H54 (cell line): ENCODE measurements around the gene PRKCB.

Source experiments
- DNase-seq: peaks from one replicate; pipeline ENCODE4 v3.0.0; 2011; ENCODE audit warnings: low spot score, mixed read lengths; ENCODE audit not compliant: insufficient read length
- FAIRE-seq: peaks from 3 replicates; lab custom pipeline; 2011; peaks lifted over from hg19 to GRCh38; lab: Jason Lieb, UNC
- POLR2A ChIP-seq: IDR thresholded peaks from 2 replicates; pipeline ENCODE4 v1.6.1; 2011; ENCODE audit warnings: low read depth, mild to moderate bottlenecking, low read length

PRKCB gene

DNA sequence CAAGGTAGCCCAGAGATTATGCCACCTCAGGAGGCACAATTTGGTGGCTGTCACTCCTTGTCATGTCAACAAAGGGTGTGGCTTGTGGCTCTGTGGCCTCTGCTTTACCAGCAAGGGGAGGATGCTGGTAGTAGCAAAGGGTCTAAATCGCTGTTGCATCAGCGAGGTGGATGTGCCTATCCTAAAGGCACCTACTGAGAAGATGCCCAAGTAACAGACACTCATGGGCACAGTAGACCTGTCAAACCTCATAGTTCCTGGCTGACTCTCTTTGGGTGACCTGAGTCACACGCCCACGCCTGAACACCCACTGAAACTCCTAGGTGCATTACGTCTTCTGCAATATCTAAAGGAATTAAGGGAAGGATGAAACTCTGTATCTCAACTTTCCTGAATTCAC lies 139.5 kb downstream of the PRKCB start:
- FAIRE-seq, result no peak

DNA sequence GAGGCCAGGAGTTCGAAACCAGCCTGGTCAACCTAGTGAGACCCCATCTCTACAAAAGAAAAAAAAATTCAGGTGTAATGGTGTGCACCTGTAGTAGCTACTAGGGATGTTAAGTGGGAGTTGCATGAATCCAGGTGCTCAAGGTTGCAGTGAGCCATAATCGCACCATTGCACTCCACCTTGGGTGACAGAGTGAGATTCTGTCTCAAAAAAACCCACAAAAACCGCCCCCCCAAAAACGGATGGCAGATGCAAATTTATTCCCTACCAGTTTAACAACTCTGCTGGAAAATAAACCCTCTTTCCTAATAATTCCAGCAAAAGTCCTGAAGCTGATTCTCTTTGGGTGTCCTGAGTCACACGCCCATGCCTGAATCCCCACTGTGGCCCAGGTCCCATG lies 140.3 kb downstream of the PRKCB start:
- TF ChIP-seq POLR2A, result no peak
- DNase-seq (no peak), FAIRE-seq (no peak)

More for the DNA sequence above, 139.5 kb downstream of the PRKCB start:
- no peak for DNase-seq
- no peak for TF ChIP-seq POLR2A

DNA sequence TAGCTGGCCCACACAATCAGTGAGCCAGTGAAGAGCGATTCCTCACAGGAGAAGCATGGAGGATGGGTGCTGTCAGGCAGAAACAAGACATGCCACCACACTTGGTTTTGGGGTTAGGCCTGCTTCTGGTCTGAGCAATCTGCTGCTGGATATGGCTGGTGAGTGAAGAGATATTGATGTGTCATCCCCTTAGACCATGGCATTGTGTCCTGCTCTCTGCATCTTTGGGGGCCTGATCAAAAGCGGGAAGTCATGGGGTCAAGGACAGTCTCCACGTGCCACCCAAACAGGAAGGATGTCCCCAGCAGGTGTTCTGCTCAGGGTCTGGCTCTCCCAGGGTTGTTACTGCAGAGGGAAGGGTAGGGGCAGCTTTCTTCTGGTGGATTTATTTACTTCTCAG lies 140.7 kb downstream of the PRKCB start:
- DNase-seq, result no peak
- no peak for FAIRE-seq

DNA sequence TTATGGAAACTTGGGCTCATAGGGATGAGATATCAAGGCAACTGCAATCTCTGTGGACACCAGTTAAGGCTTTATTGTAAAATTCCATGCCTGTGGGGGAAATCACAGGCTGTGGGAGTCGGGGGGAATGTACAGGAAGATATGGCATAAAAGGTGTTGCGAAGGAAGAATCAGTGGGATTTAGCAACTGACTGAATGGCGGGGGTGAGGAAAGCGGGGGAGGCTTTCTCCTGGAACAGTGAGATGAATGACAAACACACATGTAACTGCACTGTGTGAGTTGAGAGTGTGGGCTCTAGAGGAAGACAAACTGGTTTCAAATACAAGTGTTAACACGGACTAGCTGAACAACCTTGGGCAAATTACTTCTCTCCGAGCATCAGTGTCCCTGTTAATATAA lies 143.7 kb downstream of the PRKCB start:
- FAIRE-seq (no peak), DNase-seq (no peak)
- no peak for TF ChIP-seq POLR2A

More for the DNA sequence above, 140.7 kb downstream of the PRKCB start:
- TF ChIP-seq POLR2A, result no peak

DNA sequence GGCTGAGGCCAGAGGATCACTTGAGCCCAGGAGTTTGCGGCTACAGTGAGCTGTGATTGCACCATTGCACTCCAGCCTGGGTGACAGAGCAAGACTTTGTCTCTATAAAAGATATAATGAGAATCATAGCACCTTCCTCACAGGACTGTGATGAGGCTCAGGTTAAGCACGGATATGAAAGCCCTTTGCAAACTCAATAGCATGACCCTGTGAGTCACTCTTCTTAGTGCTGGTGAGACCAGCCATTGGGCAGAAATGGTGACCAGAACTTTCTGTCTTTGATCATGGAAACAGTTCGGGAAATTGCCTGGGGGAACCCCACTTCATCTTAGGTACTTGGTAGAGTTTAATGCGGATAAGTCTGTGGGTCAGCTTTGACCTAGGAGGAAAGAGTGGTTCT lies 144.2 kb downstream of the PRKCB start:
- no peak for FAIRE-seq
- no peak for TF ChIP-seq POLR2A

DNA sequence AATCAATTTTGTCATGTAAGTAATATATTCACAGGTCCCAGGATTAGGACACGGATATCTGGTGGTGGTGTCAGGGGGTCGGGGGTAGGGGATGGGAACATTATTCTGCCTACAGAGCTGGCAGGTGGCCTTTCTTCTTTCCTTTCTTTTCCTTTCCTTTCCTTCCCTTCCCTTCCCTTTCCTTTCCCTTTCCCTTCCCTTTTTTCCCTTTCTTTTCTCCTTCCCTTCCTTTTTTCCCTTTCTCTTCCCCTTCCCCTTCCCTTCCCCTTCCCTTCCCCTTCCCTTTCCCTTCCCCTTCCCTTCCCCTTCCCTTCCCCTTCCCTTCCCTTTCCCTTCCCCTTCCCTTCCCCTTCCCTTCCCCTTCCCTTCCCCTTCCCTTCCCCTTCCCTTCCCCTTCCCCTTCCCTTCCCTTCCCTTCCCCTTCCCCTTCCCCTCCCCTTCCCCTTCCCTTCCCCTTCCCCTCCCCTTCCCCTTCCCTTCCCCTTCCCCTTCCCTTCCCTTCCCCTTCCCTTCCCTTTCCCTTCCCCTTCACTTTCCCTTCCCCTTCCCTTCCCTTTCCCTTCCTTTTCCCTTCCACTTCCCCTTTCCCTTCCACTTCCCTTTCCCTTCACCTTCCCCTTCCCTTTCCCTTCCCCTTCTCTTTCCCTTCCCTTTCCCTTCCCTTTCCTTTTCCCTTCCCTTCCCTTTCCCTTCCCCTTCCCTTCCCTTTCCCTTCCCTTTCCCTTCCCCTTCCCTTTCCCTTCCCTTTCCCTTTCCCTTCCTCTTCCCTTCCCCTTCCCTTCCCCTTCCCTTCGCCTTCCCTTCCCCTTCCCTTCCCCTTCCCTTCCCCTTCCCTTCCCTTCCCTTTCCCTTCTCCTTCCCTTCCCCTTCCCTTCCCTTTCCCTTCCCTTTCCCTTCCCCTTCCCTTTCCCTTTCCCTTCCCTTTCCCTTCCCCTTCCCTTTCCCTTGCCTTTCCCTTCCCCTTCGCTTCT lies 145.9 kb downstream of the PRKCB start:
- TF ChIP-seq POLR2A, result no peak
- no peak for DNase-seq
- FAIRE-seq, result no peak

More for the DNA sequence above, 144.2 kb downstream of the PRKCB start:
- no peak for DNase-seq

DNA sequence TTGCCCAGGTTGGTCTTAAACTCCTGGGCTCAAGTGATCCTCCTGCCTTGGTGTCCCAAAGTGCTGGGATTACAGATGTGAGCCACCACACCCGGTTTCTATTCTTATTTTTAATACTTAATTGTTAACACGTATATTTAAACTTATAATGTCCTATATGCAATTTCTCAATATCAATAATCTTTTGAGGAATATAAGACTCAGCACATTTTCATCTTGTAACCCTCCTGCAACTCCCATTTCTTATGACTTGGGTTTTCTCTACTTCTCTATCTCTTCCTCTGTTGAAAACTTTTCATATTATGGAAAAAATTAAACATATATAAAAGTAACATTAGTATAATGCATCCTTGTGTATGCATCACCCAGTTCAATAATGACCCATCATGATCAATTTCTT lies 150.7 kb downstream of the PRKCB start:
- no peak for DNase-seq
- FAIRE-seq, result no peak
- TF ChIP-seq POLR2A, result no peak

DNA sequence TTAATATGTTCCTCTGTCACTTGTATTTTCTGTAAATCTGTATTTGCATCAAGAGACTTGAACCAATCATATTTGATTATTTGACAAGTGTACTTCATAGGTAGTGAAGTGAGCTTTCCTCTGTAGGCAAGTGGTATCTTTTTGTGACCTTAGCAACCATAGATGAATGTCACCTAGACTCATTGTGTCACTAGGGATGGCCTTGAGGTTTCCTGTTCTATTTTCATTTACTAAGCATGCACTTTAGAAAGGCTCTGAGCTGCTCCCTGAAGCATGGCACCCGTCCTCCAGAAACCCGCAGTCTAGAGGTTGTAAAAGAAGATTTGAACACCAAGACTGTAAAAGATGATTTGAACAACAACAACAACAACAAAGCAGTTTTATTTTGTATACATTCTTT lies 151.7 kb downstream of the PRKCB start:
- no peak for TF ChIP-seq POLR2A
- DNase-seq (no peak), FAIRE-seq (no peak)

DNA sequence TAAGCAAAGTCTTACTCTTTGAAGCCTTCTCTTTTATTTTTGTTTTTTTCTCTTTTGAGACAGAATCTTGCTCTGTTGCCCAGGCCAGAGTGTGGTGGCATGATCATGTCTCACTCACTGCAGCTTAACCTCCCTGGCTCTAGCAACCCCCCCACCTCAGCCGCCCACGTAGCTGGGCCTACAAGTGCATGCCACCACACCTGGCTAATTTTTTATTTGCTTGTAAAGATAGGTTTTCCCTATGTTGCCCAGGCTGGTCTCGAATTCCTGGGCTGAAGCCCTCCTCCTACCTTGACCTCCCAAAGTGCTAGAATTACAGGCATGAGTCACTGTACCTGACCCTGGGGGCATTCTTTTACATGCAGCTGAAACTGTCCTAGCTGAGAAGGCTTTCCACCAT lies 154.7 kb downstream of the PRKCB start:
- no peak for TF ChIP-seq POLR2A
- FAIRE-seq, result no peak
- no peak for DNase-seq

DNA sequence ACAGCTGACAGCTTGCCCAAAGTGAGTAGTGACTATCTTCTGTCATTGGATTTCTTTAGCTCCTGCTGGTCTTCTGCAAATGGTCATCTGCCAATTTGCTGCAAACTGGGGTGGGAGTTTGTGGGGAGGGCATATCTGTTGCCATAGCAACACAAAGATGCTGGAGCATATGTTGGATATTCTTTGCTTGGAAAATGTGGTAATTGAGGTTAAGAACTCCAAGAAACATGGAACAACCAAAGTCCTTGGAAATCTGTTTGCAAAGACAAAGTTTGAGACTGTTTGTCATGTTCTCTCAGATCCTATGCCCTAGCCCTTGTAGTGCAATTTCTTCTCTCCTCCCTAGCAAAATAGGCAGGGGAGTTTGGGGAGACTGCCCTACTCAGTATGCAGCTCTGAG lies 155.3 kb downstream of the PRKCB start:
- TF ChIP-seq POLR2A, result no peak
- DNase-seq (no peak), FAIRE-seq (no peak)

DNA sequence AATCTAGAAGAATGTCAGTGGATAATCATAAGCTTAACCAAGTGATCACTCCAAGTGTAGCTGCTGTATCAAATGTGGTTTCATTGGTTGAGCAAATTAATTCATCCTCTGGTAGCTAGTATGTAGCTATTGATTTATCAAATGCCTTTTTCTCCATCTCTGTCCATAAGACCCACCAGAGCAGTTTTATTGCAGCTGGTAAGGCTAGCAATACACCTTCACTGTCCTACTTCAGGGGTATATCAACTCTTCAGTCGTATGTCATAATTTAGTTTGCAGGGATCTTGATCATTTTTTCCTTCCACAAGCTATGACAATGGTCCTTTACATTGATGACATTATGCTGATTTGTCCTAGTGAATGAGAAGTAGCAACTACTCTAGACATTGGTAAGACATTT lies 158.8 kb downstream of the PRKCB start:
- no peak for DNase-seq
- no peak for FAIRE-seq
- no peak for TF ChIP-seq POLR2A

DNA sequence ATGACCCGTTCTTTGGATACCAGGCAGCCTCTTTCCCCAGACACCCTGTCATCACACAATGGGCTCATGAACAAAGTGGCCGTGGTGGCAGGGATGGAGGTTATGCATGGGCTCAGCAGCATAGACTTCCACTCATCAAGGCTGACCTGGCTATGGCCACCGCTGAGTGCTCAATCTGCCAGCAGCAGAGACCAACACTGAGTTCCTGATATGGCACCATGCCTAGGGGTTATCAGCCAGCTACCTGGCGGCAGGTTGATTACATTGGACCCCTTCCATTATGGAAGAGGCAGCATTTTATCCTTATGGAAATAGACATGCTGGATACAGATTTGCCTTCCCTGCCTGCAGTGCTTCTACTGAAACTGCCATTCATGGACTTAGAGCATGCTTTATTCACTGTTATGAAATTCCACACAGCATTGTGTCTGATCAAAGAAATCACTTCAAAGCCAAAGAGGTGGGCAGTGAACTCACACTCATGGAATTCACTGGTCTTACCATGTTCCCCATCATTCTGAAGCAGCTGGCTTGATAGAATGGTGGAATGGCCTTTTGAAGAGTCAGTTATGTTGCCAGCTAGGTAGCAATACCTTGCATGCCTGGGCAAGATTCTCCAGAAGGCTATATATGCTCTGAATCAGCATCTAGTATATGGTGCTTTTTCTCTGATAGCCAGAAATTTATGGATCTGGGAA lies 160.6 kb downstream of the PRKCB start:
- FAIRE-seq, result no peak
- no peak for DNase-seq
- no peak for TF ChIP-seq POLR2A

DNA sequence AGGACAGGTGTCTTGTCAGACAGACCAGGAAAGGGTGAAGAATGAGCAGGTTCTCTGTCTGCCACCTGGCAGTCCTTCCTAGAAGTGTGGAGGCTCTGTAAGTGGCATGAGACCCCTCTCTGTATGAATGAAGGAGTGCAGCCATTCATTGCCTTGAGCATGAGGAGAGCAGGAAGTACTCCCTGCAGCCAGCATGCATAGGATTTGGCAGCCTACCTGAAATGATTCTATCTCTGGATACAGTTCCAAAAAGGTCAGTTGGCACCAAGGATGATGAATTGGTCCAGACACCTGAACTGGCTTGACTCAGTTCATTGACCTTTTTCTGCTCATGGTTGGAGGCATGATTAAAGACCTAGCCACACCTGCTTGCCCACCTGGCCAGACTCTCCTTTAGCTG lies 163.0 kb downstream of the PRKCB start:
- no peak for DNase-seq
- no peak for TF ChIP-seq POLR2A
- no peak for FAIRE-seq

DNA sequence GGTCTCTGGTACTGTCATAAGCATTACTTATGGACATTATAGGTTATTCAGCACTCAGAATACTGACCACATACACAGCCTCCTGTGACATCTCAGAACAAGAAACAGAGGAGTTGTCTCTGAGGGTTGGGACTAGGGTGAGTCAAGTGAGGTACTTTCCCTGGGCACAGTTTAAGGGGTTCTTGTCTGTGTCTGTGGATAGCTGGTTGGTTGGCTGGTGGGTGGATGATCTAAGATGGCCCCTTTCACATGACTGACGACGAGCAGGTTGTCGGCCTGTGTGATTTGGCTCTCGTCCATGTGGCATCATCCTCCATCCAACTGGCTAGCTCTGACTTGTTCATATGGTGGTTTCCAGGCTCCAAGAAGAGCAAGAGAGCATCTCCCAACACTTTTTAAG lies 163.9 kb downstream of the PRKCB start:
- DNase-seq, result no peak
- no peak for TF ChIP-seq POLR2A
- FAIRE-seq, result no peak
